HG02870 (cell line): ENCODE measurements around the gene GUCD1.

ENCODE experiments used
- ATAC-seq: cut with Tn5 transposase; IDR thresholded peaks from one replicate; pipeline ENCODE4 v1.9.1; 2021; ENCODE audit warnings: mild to moderate bottlenecking, moderate library complexity; ENCODE audit not compliant: unreplicated experiment

Gene GUCD1

DNA sequence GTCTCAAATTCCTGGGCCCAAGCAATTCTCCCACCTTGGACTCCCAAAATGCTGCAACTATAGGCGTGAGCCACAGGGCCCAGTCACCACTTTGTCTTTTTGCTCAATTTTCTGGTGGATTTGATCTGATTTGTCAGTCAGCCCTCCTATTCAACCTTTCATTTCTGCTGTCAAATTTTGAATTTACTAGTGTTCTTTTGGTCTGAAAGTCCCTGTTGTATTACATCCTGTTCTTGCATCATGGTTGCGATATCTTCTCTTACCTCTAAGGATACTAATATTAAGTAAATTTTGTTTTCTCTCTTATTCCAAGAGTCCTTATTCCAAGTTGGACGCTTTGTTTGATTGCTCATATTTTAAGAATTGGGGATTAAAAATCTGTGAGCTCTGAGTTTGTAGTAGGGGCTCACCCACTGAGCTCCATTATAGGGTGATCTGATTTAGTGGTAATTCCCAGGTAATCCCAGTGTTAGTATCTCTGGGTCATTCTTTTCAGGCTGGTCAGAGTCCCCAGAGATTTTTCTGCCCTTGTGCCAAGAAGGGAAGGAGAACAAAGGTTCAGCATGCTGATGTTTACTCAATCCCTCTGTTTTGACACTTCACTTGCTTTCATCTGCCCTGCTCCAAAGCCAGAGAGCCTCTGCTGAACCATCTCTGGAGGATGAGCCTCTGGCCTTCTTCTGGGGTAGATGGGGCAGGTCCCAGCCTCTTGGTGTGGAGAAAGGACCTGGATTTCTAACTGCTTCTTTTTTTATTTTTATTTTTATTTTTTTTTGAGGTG lies 49.8 kb downstream of the GUCD1 start:
- ATAC-seq: no peak

DNA sequence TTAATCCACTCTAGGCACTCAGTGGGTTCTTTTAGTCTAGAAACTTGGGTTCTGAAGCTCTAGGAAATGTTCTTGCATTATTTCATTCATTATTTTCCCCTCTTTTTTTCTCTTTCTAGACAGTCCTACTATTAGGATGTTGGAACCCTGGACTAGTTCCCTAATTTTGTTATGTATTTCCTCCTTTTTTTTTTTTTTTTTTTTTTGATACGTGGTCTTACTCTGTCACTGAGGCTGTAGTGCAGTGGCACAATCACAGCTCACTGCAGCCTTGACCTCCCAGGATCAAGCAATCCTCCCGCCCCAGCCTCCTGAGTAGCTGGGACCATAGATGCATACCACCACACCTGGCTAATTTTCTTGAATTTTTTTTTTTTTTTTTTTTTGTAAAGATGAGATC lies 50.4 kb downstream of the GUCD1 start:
- ATAC-seq: no peak

- no peak for ATAC-seq
These were observed 51.0 kb downstream of the GUCD1 start for GRCh38 chr22:24503843-24504338.

DNA sequence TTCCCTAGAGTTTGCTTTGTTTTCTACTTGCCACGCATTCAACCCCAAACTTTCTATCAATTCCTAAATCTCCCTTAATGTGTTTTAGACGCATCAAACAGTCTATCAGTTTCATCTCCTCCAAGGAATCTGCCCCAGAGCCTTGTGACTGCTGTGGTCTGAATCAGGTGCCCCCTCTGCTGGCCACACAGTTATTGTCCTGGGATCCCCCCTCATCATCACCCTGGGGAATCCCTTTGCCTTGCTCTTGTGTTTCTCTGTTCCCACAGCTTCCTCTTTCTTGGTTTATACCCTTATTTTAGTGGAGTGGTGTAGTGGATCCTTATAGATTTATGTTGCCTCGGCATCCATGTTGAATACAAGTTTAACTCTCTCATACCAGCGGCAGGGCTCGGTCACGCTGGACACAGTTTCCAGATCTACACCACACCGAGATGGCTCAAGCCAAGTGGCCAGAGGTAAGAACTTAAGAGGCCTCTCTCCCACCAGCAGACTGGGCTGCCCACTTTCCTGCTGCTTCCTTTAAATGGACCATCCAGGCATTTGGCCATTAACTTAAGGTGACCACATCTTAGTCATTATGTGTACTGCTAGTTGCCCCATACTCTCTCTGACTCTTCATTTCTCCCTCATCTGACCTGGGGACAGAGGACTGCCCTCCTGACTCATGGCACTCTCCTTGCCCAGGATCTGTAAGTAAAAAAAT lies 51.6 kb downstream of the GUCD1 start:
- ATAC-seq: no peak

GRCh38 chr22:24502541-24502940 lies 52.4 kb downstream of the GUCD1 start:
- ATAC-seq: no peak

DNA sequence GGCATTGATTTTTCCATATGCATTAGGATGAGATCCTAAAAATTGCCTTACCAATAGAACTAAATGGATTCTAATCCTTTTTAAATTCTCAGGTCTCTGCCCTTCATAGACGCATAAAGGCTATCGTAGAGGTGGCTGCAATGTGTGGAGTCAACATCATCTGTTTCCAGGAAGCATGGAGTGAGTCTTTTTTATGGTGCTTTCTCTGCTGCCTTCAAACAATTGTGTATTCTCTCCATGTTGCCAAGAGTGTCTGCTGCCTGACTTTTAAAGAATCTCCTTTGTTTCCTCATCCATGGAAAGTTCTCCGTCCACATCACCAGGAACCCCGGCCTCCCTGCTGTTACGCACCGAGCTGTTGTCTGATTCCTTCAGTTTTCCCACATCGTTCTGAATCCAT lies 52.9 kb downstream of the GUCD1 start:
- no peak for ATAC-seq

GRCh38 chr22:24501301-24502005 lies 53.5 kb downstream of the GUCD1 start:
- no peak for ATAC-seq

DNA sequence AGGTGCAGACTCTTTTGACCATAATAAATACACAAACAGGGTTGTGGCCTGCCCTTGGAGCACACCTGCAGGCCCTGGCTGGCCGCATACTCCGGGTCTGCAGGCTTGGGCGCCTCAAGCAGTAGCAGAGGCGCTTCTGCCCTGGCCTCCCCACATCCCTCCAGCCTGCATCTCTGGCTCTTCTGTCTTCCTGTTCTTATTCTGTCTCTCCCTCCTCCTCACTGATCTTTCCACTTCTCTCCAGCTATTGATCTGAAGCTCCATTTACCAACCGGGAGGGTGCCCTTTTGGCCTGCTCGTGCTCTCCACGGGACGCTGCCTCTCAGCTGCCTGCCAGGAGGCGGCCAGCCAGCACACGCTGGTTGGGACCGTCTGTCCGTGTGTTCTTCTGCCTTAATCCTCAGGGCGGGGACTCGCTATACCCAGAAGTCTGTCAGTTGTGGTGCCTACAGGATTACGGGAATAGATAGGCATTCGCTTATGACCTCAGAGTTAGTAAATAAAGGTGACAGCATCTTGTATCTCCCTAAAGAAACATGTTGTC lies 54.6 kb downstream of the GUCD1 start:
- ATAC-seq: no peak

DNA sequence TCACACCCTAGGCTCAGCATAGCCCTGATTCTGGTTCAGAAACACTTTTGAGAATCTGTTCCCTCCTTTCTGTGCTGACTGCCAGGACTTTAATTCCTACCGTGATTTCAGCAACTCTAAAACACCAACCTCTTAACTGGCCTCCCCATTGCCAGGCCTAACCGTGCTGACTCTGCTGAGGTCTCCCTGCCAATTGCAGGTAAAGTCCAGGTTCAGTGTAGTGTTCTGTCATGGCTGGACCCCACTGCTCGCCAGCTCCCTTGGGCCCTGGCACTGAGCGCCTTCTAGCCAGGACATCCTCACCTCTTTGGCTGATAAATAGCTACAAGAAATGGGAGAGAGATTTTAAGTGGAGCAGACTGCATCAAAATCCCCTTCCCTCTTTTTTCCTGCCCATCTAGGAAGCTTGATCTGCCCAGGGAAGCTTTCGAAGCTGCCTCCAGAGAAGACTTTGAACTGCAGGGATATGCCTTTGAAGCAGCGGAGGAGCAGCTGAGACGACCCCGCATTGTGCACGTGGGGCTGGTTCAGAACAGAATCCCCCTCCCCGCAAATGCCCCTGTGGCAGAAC lies 55.1 kb downstream of the GUCD1 start:
- ATAC-seq: no peak

GRCh38 chr22:24498824-24499223 lies 56.1 kb downstream of the GUCD1 start:
- ATAC-seq: no peak

DNA sequence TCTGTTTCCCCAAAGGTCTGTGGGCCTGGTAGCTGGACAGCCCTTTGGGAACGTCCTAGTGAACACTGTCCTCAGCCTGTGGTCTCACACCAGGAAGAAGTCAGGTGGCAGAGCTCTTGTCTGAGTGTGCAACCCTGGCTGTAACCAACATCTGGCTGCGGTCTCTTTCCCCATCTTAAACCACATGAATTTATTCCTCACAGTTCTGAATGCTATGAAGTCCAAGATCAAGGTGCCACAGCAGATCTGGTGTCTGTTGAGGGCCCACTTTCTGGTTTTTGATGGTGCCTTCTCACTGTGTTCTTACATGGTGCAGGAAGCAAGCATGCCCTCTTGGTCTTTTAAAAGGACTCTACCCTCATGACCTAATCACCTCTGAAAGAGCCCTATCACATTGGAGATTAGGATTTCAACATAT lies 57.1 kb downstream of the GUCD1 start:
- ATAC-seq: no peak

- no peak for ATAC-seq
These were observed 58.3 kb downstream of the GUCD1 start for GRCh38 chr22:24496661-24497060.

GRCh38 chr22:24496234-24496633 lies 58.7 kb downstream of the GUCD1 start:
- no peak for ATAC-seq

DNA sequence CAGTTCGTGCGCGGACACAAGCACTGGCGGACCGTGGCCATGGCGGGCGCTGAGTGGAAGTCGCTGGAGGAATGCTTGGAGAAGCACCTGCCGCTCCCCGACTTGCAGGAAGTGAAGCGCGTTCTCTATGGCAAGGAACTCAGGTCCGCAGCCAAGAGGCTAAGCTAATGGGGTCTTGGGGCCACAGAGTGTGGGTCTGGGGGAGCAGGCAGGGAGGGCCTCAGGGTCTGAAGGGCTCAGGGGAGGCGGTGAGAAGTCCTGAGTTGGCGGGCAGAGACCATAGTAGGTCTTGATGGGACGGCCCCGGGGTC lies 59.6 kb downstream of the GUCD1 start:
- ATAC-seq: no peak

- no peak for ATAC-seq
These were observed 60.2 kb downstream of the GUCD1 start, which contains the start of gene UPB1 for GRCh38 chr22:24494528-24495364. UPB1 (plus strand) TSS chr22:24495332; CDS start chr22:24495404, 72 bp downstream.

GRCh38 chr22:24494167-24494527 lies 60.8 kb downstream of the GUCD1 start:
- ATAC-seq: no peak

DNA sequence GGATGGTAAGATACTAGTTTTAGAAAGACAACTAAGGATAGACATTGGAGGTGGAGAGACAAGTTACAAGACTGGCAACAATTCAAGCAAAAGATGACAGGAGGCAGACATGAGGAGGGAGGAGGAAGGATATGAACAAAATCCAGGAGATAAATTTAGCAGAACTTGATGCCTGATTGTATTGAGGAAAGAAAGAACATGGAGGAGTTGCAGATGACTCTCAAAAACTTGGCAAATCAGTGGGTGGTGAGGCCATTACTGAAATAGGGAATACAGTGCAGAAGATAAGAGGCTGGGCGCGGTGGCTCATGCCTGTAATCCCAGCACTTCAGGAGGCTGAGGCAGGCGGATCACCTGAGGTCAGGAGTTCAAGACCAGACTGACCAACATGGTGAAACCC lies 62.5 kb downstream of the GUCD1 start:
- no peak for ATAC-seq
